ENCODE data around the gene ROBO2.

DNA sequence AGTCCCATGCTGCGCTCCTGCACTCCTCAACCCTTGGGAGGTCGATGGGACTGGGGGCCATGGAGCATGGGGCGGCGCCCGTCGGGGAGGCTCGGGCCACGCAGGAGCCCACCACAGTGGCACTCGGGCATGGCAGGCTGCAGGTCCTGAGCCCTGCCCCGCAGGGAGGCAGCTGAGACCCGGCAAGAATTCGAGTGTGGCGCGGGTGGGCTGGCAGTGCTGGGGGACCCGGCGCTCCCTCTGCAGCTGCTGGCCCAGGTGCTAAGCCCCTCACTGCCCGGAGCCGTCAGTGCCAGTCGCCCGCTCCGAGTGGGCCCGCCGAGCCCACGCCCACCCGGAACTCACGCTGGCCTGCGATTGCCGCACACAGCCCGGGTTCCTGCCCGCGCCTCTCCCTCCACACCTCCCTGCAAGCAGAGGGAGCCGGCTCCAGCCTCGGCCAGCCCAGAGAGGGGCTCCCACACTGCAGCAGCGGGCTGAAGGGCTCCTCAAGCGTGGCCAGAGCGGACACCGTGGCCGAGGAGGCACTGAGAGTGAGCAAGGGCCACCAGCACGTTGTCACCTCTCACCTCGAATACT is 200.3 kb downstream of the ROBO2 start:
- TF ChIP-seq, protein P1, sequence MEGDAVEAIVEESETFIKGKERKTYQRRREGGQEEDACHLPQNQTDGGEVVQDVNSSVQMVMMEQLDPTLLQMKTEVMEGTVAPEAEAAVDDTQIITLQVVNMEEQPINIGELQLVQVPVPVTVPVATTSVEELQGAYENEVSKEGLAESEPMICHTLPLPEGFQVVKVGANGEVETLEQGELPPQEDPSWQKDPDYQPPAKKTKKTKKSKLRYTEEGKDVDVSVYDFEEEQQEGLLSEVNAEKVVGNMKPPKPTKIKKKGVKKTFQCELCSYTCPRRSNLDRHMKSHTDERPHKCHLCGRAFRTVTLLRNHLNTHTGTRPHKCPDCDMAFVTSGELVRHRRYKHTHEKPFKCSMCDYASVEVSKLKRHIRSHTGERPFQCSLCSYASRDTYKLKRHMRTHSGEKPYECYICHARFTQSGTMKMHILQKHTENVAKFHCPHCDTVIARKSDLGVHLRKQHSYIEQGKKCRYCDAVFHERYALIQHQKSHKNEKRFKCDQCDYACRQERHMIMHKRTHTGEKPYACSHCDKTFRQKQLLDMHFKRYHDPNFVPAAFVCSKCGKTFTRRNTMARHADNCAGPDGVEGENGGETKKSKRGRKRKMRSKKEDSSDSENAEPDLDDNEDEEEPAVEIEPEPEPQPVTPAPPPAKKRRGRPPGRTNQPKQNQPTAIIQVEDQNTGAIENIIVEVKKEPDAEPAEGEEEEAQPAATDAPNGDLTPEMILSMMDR (IDR thresholded peaks at IDR 0.05): no peak
- TF ChIP-seq POLR2AphosphoS5 (IDR thresholded peaks at IDR 0.05): no peak
- no peak for TF ChIP-seq POLR2A (IDR thresholded peaks at IDR 0.05)
